K562 (cell line): ENCODE measurements around the gene SLC7A10. TPM values are rescaled to one million over a fixed set of nuclear protein-coding genes. Genes with fewer than 3 reads are reported as not detected.

ENCODE experiments used
- ATAC-seq: fragments of 200-7000 bp; cut with Tn5 transposase; 3 replicates; pipeline ENCODE4 v1.9.1; 2020; ENCODE audit warnings: moderate library complexity
- BruUV-seq: library from RNA; stranded (reverse); fragments of 400-500 nt; replicated peaks from 2 replicates; lab custom pipeline; 2021; lab: Mats Ljungman, UMichigan
- CTCF ChIA-PET: fragments of 300-600 bp; formaldehyde crosslinking; extraction: SDS; loops from one replicate; lab custom pipeline; 2021; ENCODE audit warnings: low intra/inter-chr PET ratio; lab: Yijun Ruan, JAX
- POLR2A ChIA-PET: fragments of 300-600, 350-650 bp; sonication (Branson Sonifier 250); formaldehyde crosslinking; extraction: SDS; loops from one replicate; lab custom pipeline; 2021; ENCODE audit warnings: antibody characterized with exemption, inconsistent platforms; lab: Yijun Ruan, JAX
- DNase-seq, 4 experiments: peaks; one replicate each; pipeline versions ENCODE4 v3.0.0 to v3.0.0-alpha.2; 2011 to 2018; ENCODE audit warnings: low spot score in 3 of 4, mixed read lengths in 3 of 4; ENCODE audit errors: extremely low read depth in 1 of 4
- FAIRE-seq: peaks from 2 replicates; lab custom pipeline; 2011; peaks lifted over from hg19 to GRCh38; lab: Jason Lieb, UNC
- H2AFZ ChIP-seq: 2 replicates; pipeline ENCODE4 v1.6.0; 2011; ENCODE audit warnings: low read depth, low read length, control low read depth, inconsistent platforms
- H3K27ac ChIP-seq: fragments of 200-600 bp; 3 replicates; pipeline ENCODE4 v1.8.0; 2011; ENCODE audit warnings: low read depth, mild to moderate bottlenecking, control low read depth, inconsistent platforms, low read length, moderate library complexity, mixed read lengths; ENCODE audit errors: extremely low read depth
- H3K27me3 ChIP-seq, 2 experiments: fragments of 300-600 bp in 1 of 2; 2 replicates in 1 of 2; 3 replicates in 1 of 2; pipeline versions ENCODE4 v1.6.0 to v1.8.0; 2011; ENCODE audit warnings: inconsistent platforms in 2 of 2, low read length in 2 of 2, mild to moderate bottlenecking in 1 of 2, mixed read lengths in 1 of 2, moderate library complexity in 1 of 2; ENCODE audit not compliant: control insufficient read depth in 2 of 2, insufficient read depth in 2 of 2
- H3K36me3 ChIP-seq: fragments of 300-600 bp; 3 replicates; pipeline ENCODE4 v1.8.0; 2011; ENCODE audit warnings: mild to moderate bottlenecking, low read length, inconsistent platforms; ENCODE audit not compliant: control insufficient read depth, insufficient read depth
- H3K4me1 ChIP-seq, 2 experiments: fragments of 200-600 bp in 1 of 2; replicated peaks in 1 of 2; 2 replicates in 1 of 2; 3 replicates in 1 of 2; pipeline versions ENCODE4 v1.5.1 to v1.8.0; 2011; ENCODE audit warnings: inconsistent platforms in 2 of 2, low read length in 2 of 2, mild to moderate bottlenecking in 1 of 2, mixed read lengths in 1 of 2, moderate library complexity in 1 of 2; ENCODE audit not compliant: control insufficient read depth in 2 of 2, insufficient read depth in 2 of 2
- H3K4me2 ChIP-seq: 2 replicates; pipeline ENCODE4 v1.6.1; 2011; ENCODE audit warnings: low read length, control low read depth, inconsistent platforms, mixed read lengths; ENCODE audit not compliant: insufficient read depth
- H3K4me3 ChIP-seq: fragments of 200-600 bp; sonication (generic), shearing (Covaris generic); 2 replicates; pipeline ENCODE4 v1.5.1; 2016; ENCODE audit warnings: control low read depth, inconsistent platforms
- H3K79me2 ChIP-seq: fragments of 200-600 bp; 3 replicates; pipeline ENCODE4 v1.8.0; 2011; ENCODE audit warnings: low read length, inconsistent platforms; ENCODE audit not compliant: control insufficient read depth, insufficient read depth
- H3K9ac ChIP-seq, 2 experiments: 2 replicates each; pipeline versions ENCODE4 v1.6.0 to v1.6.1; 2011; ENCODE audit warnings: low read depth in 2 of 2, low read length in 2 of 2, control low read depth in 1 of 2, inconsistent platforms in 1 of 2, mild to moderate bottlenecking in 1 of 2, mixed read lengths in 1 of 2; ENCODE audit not compliant: insufficient read depth in 1 of 2
- H3K9me1 ChIP-seq: one replicate; pipeline ENCODE4 v1.6.0; 2011; ENCODE audit warnings: inconsistent platforms, mild to moderate bottlenecking, low read length, moderate library complexity; ENCODE audit not compliant: control insufficient read depth, insufficient read depth
- H3K9me3 ChIP-seq: replicated peaks from 2 replicates; pipeline ENCODE4 v1.5.1; 2011; ENCODE audit warnings: low read depth, low read length, inconsistent platforms; ENCODE audit not compliant: control insufficient read depth, insufficient read depth
- H4K20me1 ChIP-seq: replicated peaks from 2 replicates; pipeline ENCODE4 v1.6.1; 2011; ENCODE audit warnings: low read length, inconsistent platforms, mixed read lengths; ENCODE audit not compliant: control insufficient read depth, insufficient read depth
- CHCHD3 ChIP-seq: fragments of 250-450 bp; sonication (Bioruptor Pico); IDR thresholded peaks from 2 replicates; pipeline ENCODE4 v2.1.2; 2022; ENCODE audit warnings: mild to moderate bottlenecking
- HBP1 ChIP-seq: fragments of 450-650 bp; formaldehyde crosslinking; IDR thresholded peaks from 2 replicates; pipeline ENCODE4 v1.4.0; 2022; ENCODE audit warnings: missing genetic modification characterization
- KLF6 ChIP-seq: fragments of 250-450 bp; sonication (Bioruptor Pico); IDR thresholded peaks from 2 replicates; pipeline ENCODE4 v1.4.0; 2020; ENCODE audit warnings: mild to moderate bottlenecking, moderate library complexity, borderline replicate concordance
- PHTF2 ChIP-seq: fragments of 250-450 bp; sonication (Bioruptor Pico); IDR thresholded peaks from 2 replicates; pipeline ENCODE4 v1.5.0; 2021; ENCODE audit warnings: mild to moderate bottlenecking
- SMARCB1 ChIP-seq: IDR thresholded peaks from 2 replicates; pipeline ENCODE4 v1.6.1; 2011; ENCODE audit warnings: improper control_type of control experiment, low read depth; ENCODE audit not compliant: insufficient read length
- WGBS: fragments of 100-300 bp; shearing (Covaris generic); methylation state at CpG from one replicate; pipeline ENCODE4 v1.1.6; 2016; ENCODE audit warnings: low coverage, mixed read lengths; ENCODE audit not compliant: insufficient coverage; ENCODE audit errors: missing lambda C conversion rate; 5-methylcytosine and 5-hydroxymethylcytosine counted together
- in situ Hi-C: fragments of 300-500 bp; cut with MboI; formaldehyde crosslinking; loops from 4 replicates; pipeline ENCODE4 v1.15.0; 2018; ENCODE audit warnings: inconsistent platforms, mixed read lengths
- intact Hi-C: fragments of 100-400 bp; cut with micrococcal nuclease; formaldehyde crosslinking; loops from 2 replicates; pipeline ENCODE4 v1.14.2; 2022
- polyA plus RNA-seq, 8 experiments: library from polyadenylated mRNA; depleted of rRNA in 4 of 8; stranded (reverse) in 5 of 8; unstranded in 3 of 8; fragments of >200 nt; fragmentation: Nextera tagmentation in 2 of 8; fragmentation: Illumina TruSeq in 1 of 8; extraction: Ambion mirVana in 2 of 8; extraction: Trizol in 1 of 8; gene quantifications; 2 replicates each; pipeline versions ENCODE4 v1.2.1 to v1.2.3, GENCODE V29; 2011 to 2014; ENCODE audit warnings: inconsistent platforms in 1 of 8, missing spikeins in 1 of 8
- total RNA-seq, 7 experiments: library from RNA; depleted of rRNA in 6 of 7; stranded (reverse); fragments of >200 nt in 6 of 7; fragmentation: Illumina TruSeq in 2 of 7; extraction: Trizol in 2 of 7; gene quantifications; 2 replicates each; pipeline versions ENCODE4 v1.2.1 to v1.2.3, GENCODE V29; 2011 to 2021; ENCODE audit warnings: low replicate concordance in 1 of 7

SLC7A10 gene
- total and polyA plus RNA-seq, 9 of the 15 experiments (the other 6 are each of a cell fraction or from before 2014, with no cell fraction given), result 0.07 TPM; not detected in 8

- Histone ChIP-seq H3K79me2 (no peaks in the 10 kb centered on the region), H3K9me3 (no peaks in the 10 kb centered on the region), H3K4me2 (no peak overlapping the region), H3K9ac (no peak overlapping the region), H2AFZ (no peak overlapping the region), H3K36me3 (no peaks in the 10 kb centered on the region), H3K4me3 (no peak overlapping the region), H3K27me3 (peaks cover 2 to 44% of the 10 kb centered on the region in 2 experiments; a peak in 2 of 5 replicates), H3K9me1 (no peaks in the 10 kb centered on the region), H3K4me1 (peaks cover 0 to 16% of the 10 kb centered on the region in 2 experiments; a peak in 2 of 5 replicates), H4K20me1 (no peaks in the 10 kb centered on the region), H3K27ac (no peak overlapping the region)
- in situ Hi-C loops, result no loop called here
- POLR2A ChIA-PET, result no interaction called here
- FAIRE-seq, result no peak
- no peak for ATAC-seq
- intact Hi-C loops, result no loop called here
- no peak for DNase-seq
- BruUV-seq, result no TSS peak
- CTCF ChIA-PET, result interaction anchor here (0.6 kb wide), 1 partner anchor 13 kb away, joined by 3 read pairs; no protein-coding TSS in a partner anchor
- TF ChIP-seq PHTF2 (CRISPR knock-in tag) (no peak), KLF6 (CRISPR knock-in tag) (no peak), SMARCB1 (no peak), HBP1 (no peak), CHCHD3 (CRISPR knock-in tag) (no peak)
- 0% methylated on average over 7 of the region's 7 CpGs for WGBS
These were observed 30.6 kb upstream of the SLC7A10 start for GRCh38 chr19:33256261-33256660.
